IgD-negative memory B cell (primary cell): ENCODE results near the gene MPP2. TPM values are rescaled to one million over a fixed set of nuclear protein-coding genes. Genes with fewer than 3 reads are reported as not detected.

Source experiments
- H3K27ac Mint-ChIP-seq, 3 donors: one replicate each; pipeline ENCODE4 v1.8.0; 2020 to 2022; ENCODE audit warnings: mild to moderate bottlenecking in 3 of 3, mixed read lengths in 3 of 3, moderate library complexity in 1 of 3
- H3K27me3 Mint-ChIP-seq: one replicate; pipeline ENCODE4 v1.8.0; 2021; ENCODE audit warnings: mixed read lengths
- H3K36me3 Mint-ChIP-seq: one replicate; pipeline ENCODE4 v1.8.0; 2020; ENCODE audit warnings: mild to moderate bottlenecking, mixed read lengths
- H3K4me1 Mint-ChIP-seq, 3 donors: one replicate each; pipeline ENCODE4 v1.8.0; 2020 to 2022; ENCODE audit warnings: mixed read lengths in 3 of 3, mild to moderate bottlenecking in 1 of 3
- H3K4me3 Mint-ChIP-seq, 4 donors: one replicate each; pipeline ENCODE4 v1.8.0; 2020 to 2022; ENCODE audit warnings: mild to moderate bottlenecking in 4 of 4, mixed read lengths in 4 of 4, moderate library complexity in 3 of 4
- H3K9me3 Mint-ChIP-seq, 3 donors: one replicate each; pipeline ENCODE4 v1.8.0; 2020 to 2021; ENCODE audit warnings: mixed read lengths in 3 of 3, mild to moderate bottlenecking in 1 of 3
- polyA plus RNA-seq: library from polyadenylated mRNA; unstranded; fragments of 300-500 nt; fragmentation: Illumina TruSeq; gene quantifications from one replicate; pipeline ENCODE4 v1.2.3, GENCODE V29; 2021

The MPP2 gene
- polyA plus RNA-seq, 1 donor from 2014 or later: 0.18 TPM

DNA sequence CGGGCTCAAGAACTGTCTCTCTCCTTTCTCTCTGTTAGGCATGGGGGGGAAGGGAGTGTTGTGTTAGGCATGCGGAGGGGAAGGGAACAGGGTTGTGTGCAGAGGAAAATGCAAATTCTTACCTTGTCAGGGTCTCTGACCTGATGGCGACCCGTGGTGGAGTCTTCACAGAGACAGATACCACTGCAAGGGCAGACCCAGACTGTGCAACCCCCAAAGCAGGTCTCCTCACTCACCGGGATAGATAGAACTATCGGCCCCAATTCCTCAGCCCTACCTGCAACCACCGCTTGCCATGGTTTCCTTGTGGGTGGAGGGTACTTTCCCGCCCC is 9.6 kb upstream of the MPP2 start:
- Mint-ChIP-seq H3K36me3 (no peaks in the 10 kb centered on the region), H3K4me1 (peaks cover 8 to 9% (median 9%) of the 10 kb centered on the region in 3 donors), H3K4me3 (peak overlapping the region; percentile 77 to 91 (median 88)), H3K27me3 (no peaks in the 10 kb centered on the region), H3K9me3 (no peaks in the 10 kb centered on the region), H3K27ac (peak overlapping the region in 1 of 3 donors; percentile 11)

- Mint-ChIP-seq H3K9me3 (no peaks in the 10 kb centered on the region), H3K27ac (no peak overlapping the region), H3K36me3 (no peaks in the 10 kb centered on the region)
Measured at GRCh38 chr17:43916385-43916784, 9.0 kb upstream of the MPP2 start.

GRCh38 chr17:43915559-43915958 is 8.2 kb upstream of the MPP2 start:
- Mint-ChIP-seq H3K9me3 (no peaks in the 10 kb centered on the region), H3K4me3 (peak overlapping the region in 1 of 4 donors; percentile 49), H3K4me1 (peaks cover 8 to 9% (median 9%) of the 10 kb centered on the region in 3 donors), H3K36me3 (no peaks in the 10 kb centered on the region), H3K27ac (no peak overlapping the region), H3K27me3 (no peaks in the 10 kb centered on the region)

More at GRCh38 chr17:43916385-43916784, 9.0 kb upstream of the MPP2 start:
- Mint-ChIP-seq H3K27me3 (no peaks in the 10 kb centered on the region), H3K4me1 (peaks cover 8 to 9% (median 9%) of the 10 kb centered on the region in 3 donors), H3K4me3 (peak overlapping the region; percentile 34 to 84 (median 76))

DNA sequence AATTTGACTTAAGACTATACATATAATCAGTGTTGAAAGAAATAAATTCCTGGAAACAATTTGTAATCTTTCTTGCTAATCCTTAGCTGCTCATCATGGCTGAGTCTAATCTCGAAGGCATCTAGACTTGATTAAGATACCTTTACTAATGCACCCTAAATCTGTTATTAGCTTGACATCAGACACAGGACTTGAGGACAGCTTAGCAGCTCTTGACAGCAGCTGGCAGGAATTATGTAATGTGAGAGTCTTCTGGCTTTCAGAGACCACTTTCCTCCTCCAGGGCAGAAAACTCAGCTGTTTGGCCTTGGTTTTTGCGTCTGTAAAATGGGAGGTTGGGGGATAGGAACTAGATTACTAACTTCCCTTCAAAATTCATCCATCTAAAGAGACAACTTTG is 7.1 kb upstream of the MPP2 start:
- no peaks in the 10 kb centered on the region for H3K9me3 Mint-ChIP-seq
- H3K27ac Mint-ChIP-seq: no peak overlapping the region
- H3K4me1 Mint-ChIP-seq: peaks cover 8 to 9% (median 9%) of the 10 kb centered on the region in 3 donors
- H3K4me3 Mint-ChIP-seq: no peak overlapping the region
- H3K27me3 Mint-ChIP-seq: no peaks in the 10 kb centered on the region
- H3K36me3 Mint-ChIP-seq: no peaks in the 10 kb centered on the region

DNA sequence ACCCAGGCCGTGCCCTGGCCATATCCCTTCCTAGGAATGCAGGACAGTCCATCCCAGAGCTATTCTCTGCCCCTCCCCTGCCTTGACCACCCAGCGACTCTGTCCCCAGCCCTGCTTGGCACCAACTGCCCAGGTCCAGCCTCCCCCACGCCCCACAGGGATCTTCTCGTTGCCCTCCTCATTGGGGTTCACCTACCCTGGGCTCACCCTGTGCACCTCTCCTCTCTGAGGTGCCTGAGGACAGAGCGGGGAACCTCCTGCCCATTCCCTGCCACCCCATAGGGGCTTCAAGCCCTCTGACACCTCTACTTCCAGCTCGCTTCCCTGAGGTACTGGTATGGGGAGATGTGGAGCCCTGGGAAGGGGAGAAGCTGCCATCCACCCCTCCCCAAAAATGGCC is 6.2 kb upstream of the MPP2 start:
- H3K4me3 Mint-ChIP-seq: no peak overlapping the region
- H3K4me1 Mint-ChIP-seq: peaks cover 8 to 9% (median 9%) of the 10 kb centered on the region in 3 donors
- H3K36me3 Mint-ChIP-seq: no peaks in the 10 kb centered on the region
- H3K27ac Mint-ChIP-seq: no peak overlapping the region
- H3K9me3 Mint-ChIP-seq: no peaks in the 10 kb centered on the region
- H3K27me3 Mint-ChIP-seq: peaks cover under 1% of the 10 kb centered on the region

DNA sequence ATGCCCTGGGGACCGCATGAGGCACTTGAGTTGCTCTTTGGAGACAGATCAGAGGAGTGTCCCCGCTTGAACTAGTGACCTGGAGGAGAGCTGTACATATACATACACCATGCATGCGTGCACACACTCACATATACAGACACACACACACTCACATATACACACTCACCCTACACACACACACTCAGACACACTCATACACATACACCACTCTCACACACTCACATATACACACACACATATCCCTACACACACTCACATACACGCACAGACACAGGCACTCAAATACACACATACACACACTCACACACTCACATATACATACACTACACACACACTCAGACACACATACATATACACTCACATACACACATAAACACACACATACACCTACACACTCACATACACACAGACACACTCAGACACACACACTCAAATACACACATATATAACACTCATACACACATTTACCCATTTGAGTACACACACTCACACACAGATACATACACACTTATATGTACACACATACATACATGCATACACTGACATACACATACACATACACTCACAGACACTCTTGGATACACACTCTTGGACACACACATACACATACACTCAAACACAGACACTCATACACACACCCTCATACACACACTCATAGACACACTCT is 5.4 kb upstream of the MPP2 start:
- Mint-ChIP-seq H3K4me3 (no peak overlapping the region), H3K27ac (no peak overlapping the region), H3K27me3 (peaks cover 8% of the 10 kb centered on the region), H3K9me3 (no peaks in the 10 kb centered on the region), H3K36me3 (no peaks in the 10 kb centered on the region), H3K4me1 (peaks cover 9 to 12% (median 11%) of the 10 kb centered on the region in 3 donors)

DNA sequence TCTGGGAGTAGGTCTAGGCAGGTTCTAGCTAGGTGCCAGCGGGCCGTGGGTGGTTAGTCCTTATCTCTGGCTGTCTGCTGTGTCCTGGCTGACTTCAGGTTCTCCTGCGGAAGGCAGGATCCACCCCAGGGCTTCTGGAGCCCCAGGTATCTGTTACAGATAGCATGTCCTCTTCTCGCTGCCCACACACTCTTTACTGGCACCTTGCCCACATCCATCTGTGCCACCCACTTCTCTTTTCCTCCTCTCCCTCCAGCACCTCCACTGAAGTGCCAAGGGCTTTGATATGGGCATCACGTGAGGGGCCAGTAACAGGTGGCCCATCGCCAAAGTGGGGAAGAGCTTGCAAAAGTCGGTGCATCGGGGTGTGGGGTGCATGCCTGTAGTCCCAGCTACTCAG is 4.6 kb upstream of the MPP2 start:
- Mint-ChIP-seq H3K9me3 (no peaks in the 10 kb centered on the region), H3K27ac (no peak overlapping the region), H3K4me1 (peaks cover 6 to 12% (median 9%) of the 10 kb centered on the region in 3 donors), H3K4me3 (no peak overlapping the region), H3K27me3 (peaks cover 12% of the 10 kb centered on the region), H3K36me3 (no peaks in the 10 kb centered on the region)

GRCh38 chr17:43909537-43910231 is 2.3 kb upstream of the MPP2 start:
- H3K4me3 Mint-ChIP-seq: peak overlapping the region in 1 of 4 donors; percentile 61
- no peak overlapping the region for H3K27ac Mint-ChIP-seq

DNA sequence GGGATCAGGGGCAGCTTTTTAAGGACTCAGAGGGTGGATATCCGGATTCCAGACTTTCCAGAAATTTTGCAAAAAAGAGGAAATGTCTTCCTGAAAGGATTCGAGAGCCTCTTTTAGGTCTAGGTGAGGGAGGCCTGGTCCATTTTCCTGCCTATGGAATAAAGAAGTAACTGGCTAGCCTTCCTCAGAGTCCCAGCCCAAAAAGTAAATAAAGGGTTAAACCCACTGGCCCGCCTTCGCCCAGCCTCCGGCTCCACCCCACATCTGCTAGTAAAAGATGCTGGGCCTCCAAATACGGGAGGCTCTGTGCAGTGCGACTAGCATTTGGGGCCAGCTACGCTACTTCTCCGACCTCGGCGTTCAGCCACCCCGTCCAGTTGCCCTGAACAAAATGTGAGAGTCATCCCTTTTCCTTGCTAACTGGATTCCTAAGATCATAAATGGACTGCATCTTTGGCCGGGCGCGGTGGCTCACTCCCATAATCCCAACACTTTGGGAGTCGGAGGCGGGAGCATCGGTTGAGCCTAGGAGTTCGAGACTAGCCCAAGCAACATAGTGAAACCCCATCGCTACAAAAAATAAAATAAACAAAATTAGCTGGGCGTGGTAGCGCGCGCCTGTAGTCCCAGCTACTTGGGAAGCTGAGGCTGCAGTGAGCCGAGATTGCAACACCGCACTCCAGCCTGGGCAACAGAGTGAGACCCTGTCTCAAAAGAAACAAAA is 824 bp upstream of the MPP2 start:
- Mint-ChIP-seq H3K27ac (no peak overlapping the region), H3K4me3 (peak overlapping the region in 2 of 4 donors; percentile 38 to 74), H3K27me3 (peaks cover 43% of the 10 kb centered on the region), H3K4me1 (peaks cover 5 to 8% (median 7%) of the 10 kb centered on the region in 3 donors), H3K36me3 (no peaks in the 10 kb centered on the region), H3K9me3 (no peaks in the 10 kb centered on the region)

More at GRCh38 chr17:43909537-43910231, 2.3 kb upstream of the MPP2 start:
- Mint-ChIP-seq H3K9me3 (no peaks in the 10 kb centered on the region), H3K27me3 (peaks cover 31% of the 10 kb centered on the region), H3K36me3 (no peaks in the 10 kb centered on the region), H3K4me1 (peaks cover 5 to 8% (median 7%) of the 10 kb centered on the region in 3 donors)

DNA sequence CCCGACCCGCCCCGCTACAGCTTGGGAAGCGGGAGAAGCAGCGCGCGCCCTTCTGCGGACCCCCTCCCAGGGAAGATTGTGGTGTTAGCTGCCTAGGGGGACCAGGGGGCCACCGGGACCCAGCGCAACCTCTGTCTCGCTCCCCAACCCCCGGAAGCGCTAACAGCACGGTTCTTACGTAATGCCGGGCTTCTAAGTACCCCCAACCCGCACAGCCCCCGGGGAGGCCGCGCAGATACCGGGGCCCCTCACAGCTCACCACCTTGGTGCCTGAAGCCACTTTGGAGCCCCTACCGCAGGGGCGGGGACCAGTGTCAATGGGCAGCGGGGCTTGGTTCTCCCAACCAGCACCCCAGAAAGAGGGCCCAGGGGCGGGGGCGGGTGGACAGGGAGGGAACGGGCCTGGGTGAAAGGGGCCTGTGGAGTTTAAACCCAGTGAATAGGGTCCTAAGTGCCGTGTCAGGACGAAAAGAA is 348 bp downstream of the MPP2 start:
- no peak overlapping the region for H3K27ac Mint-ChIP-seq
- H3K27me3 Mint-ChIP-seq: peaks cover 43% of the 10 kb centered on the region
- H3K4me3 Mint-ChIP-seq: peak overlapping the region in 3 of 4 donors; percentile 58 to 91 (median 81)
- no peaks in the 10 kb centered on the region for H3K36me3 Mint-ChIP-seq
- no peaks in the 10 kb centered on the region for H3K9me3 Mint-ChIP-seq
- H3K4me1 Mint-ChIP-seq: peaks cover 5 to 8% (median 7%) of the 10 kb centered on the region in 3 donors

DNA sequence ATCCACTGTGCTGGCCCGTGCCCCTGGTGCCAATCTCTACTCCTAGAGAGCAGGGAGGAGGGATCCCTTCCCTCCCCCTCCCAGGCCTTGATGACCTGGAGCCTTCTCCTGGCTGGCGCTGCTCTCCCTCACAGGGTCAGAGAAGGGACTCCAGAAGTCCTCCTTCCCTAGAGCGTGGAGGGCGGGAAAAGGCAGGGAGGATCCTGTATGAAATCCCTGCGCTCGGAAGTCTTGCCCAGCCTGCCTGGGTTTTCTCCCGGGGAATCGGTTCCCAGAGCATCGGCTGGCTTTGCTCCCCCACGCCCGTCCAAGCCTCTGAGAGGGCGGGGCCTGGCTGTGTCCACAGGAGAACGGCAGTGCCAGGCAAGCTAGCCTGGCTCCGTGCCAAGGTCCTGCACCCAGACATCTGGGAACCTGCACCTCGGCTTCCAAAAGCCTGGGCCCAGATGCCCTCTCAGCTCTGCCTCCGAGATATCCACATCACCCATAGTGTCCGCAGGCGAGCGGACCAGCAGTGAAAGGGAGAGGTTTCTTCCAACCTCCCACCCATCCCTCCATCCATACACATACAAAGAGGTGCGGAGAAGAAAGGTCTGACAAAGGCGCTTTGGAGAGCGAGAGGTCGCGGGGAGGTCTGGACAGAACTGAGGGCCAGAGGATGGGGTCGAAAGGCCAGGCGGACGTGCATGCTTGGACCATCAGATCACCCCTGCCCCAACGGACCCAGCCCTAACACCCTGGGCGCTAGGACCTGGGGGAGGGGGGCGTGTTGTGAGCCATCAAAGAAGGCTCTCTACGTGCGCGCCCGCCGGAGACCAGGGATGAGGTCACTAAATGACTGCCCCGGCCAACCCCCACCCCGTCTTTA is 1.1 kb downstream of the MPP2 start:
- no peaks in the 10 kb centered on the region for H3K36me3 Mint-ChIP-seq
- peaks cover 5 to 8% (median 7%) of the 10 kb centered on the region in 3 donors for H3K4me1 Mint-ChIP-seq
- H3K9me3 Mint-ChIP-seq: no peaks in the 10 kb centered on the region
- peak overlapping the region; percentile 23 to 91 (median 65) for H3K4me3 Mint-ChIP-seq
- H3K27ac Mint-ChIP-seq: no peak overlapping the region
- peaks cover 50% of the 10 kb centered on the region for H3K27me3 Mint-ChIP-seq

DNA sequence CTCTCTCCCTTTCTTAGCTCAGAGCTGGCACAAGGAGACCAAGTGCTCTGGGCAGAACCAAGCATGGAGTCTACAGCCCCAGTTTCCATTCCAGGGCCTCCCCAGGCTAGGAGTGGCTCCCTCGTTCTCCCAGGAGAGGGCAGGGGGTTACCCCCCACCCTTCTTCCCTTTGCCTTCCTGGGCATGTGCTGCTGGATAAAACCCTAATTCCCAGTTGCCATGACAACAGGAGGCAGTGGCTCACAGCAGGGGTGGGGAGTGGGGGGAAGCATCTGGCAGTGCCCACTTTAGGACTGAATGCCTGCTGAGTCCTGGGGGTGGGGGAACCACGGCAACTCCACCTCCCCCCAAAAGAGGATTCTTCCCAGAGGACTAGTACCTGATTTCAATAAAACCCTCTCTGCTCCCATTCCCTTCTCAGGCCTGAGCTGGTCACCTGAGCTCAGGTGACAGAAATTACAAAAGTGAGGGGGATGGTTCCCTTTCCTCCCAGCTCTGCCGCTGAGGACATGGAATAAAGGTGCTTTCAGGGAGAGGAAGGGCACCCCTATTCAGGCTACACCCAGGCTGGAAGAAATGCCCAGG is 1.8 kb downstream of the MPP2 start:
- Mint-ChIP-seq H3K9me3 (no peaks in the 10 kb centered on the region), H3K4me1 (peaks cover 5 to 13% (median 9%) of the 10 kb centered on the region in 3 donors), H3K36me3 (no peaks in the 10 kb centered on the region), H3K27ac (no peak overlapping the region), H3K4me3 (no peak overlapping the region), H3K27me3 (peaks cover 52% of the 10 kb centered on the region)

DNA sequence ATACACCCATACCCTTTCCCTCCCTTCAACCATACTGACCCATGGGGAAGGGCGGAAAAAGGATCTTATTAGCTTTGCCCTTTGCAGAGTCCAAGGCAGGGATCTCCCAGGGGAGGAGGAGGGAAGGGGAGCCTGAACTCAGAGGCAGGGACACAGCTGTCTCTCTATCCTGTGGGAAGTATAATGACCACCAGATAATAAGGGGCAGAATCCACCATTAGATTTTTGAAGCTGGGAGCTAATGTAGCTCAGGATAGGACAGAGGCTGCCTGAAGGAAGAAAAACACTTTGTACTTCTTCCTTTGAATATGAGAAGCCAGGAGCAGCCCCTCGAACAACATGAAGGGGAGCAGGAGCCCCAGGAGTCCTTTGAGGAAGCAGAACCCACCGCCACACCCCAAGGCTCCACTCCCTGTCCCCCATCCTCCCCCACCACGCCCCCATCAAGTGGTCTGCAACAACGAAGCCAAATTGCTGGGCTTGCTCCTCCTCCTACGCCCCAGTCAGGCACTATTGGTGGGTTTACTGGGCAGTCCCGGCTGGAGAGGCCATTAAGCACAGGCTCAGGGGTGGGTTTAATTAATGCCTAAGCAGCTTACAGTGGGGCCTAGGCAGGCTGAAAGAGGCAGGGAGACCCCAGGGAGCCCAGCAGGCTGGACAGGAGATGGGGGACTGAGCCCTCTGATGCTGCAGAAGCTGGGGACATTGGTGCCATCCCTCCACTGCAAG is 5.3 kb downstream of the MPP2 start:
- peaks cover 5 to 12% (median 6%) of the 10 kb centered on the region in 3 donors for H3K4me1 Mint-ChIP-seq
- H3K27me3 Mint-ChIP-seq: peaks cover 56% of the 10 kb centered on the region
- no peaks in the 10 kb centered on the region for H3K36me3 Mint-ChIP-seq
- H3K9me3 Mint-ChIP-seq: no peaks in the 10 kb centered on the region
- no peak overlapping the region for H3K4me3 Mint-ChIP-seq
- H3K27ac Mint-ChIP-seq: no peak overlapping the region
